Measurements from ENCODE around the gene RNF144B. TPM values are rescaled to one million over a fixed set of nuclear protein-coding genes. Genes with fewer than 3 reads are reported as not detected.

RNF144B gene
- total and polyA plus RNA-seq, 2 of the 13 experiments (the other 11 are each of a cell fraction or from before 2014, with no cell fraction given): 1.8 to 4.3 TPM

DNA sequence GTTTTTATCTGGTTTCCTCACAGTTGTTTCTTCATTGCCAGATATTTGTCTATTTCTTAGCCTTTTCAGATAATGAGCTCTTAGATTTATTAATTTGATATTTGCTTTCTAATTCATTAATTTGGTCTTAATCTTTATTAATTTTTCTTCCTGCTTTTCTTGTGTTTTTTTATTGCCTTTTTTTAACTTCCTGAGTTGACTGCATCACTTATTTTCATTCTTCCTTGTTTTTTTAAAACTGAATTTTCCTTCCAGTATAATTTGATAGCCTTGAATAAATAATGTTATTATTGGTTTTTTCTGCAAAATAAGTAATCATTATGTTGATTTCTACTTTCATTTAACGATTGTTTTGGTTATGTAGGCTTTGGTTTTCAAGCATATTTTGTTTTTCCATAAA, 91.5 kb downstream of the RNF144B start:
- ATAC-seq (no peak), DNase-seq (ENCODE audit: low spot score) (no peak), FAIRE-seq (no peak)
- POLR2A ChIA-PET: no interaction called here
- CTCF ChIA-PET (ENCODE audit: low intra/inter-chr PET ratio, low total read pairs): no interaction called here
- Histone ChIP-seq H4K20me1 (ENCODE audit: insufficient read depth, low read length) (no peaks in the 10 kb centered on the region), H3K4me3 (replicated peaks in 1 of 3; ENCODE audit: insufficient read depth in 1 of 3, low read depth in 2 of 3, low read length in 3 of 3) (no peak overlapping the region), H3K9me3 (ENCODE audit: low read length) (no peaks in the 10 kb centered on the region), H3K27me3 (ENCODE audit: control insufficient read depth in 1 of 2, insufficient read depth in 2 of 2, low read length in 2 of 2) (peaks cover 0 to 7% of the 10 kb centered on the region in 2 experiments; a peak in 1 of 5 replicates), H3K4me1 (ENCODE audit: insufficient read depth, low read length) (peaks cover 5% of the 10 kb centered on the region), H3K36me3 (replicated peaks in 1 of 2; ENCODE audit: control insufficient read depth in 1 of 2, insufficient read depth in 2 of 2, low read length in 2 of 2) (no peaks in the 10 kb centered on the region), H3K79me2 (ENCODE audit: insufficient read depth, low read length) (no peaks in the 10 kb centered on the region), H3K4me2 (ENCODE audit: low read depth, low read length) (no peak overlapping the region), H2AFZ (ENCODE audit: low read length) (no peak overlapping the region), H3K9ac (ENCODE audit: insufficient read depth, low read depth, low read length) (no peak overlapping the region), H3K27ac (ENCODE audit: extremely low read length, insufficient read depth, low read length) (no peak overlapping the region)
- BruUV-seq (replicated peaks): no TSS peak
- intact Hi-C loops (cut with micrococcal nuclease; ENCODE audit: unreplicated experiment): no loop called here
- in situ Hi-C loops (cut with HindIII; ENCODE audit: extremely low pct_ligation_motif_present, low pct_unique_long_range_greater_than_20kb): no loop called here
- TF ChIP-seq RCOR2 (CRISPR knock-in tag; IDR thresholded peaks at IDR 0.05) (no peak), ZNF468 (CRISPR knock-in tag; IDR thresholded peaks at IDR 0.05) (no peak), CHD4 (IDR thresholded peaks at IDR 0.05; ENCODE audit: borderline replicate concordance, low read length) (no peak), ZMYM3 (CRISPR knock-in tag; IDR thresholded peaks at IDR 0.05) (no peak), ZFP41 (CRISPR knock-in tag; IDR thresholded peaks at IDR 0.05; ENCODE audit: borderline replicate concordance) (no peak), SP4 (CRISPR knock-in tag; IDR thresholded peaks at IDR 0.05) (no peak)
- WGBS (ENCODE audit: low lambda C conversion rate): 1% methylated on average over 1 of the region's 1 CpG

DNA sequence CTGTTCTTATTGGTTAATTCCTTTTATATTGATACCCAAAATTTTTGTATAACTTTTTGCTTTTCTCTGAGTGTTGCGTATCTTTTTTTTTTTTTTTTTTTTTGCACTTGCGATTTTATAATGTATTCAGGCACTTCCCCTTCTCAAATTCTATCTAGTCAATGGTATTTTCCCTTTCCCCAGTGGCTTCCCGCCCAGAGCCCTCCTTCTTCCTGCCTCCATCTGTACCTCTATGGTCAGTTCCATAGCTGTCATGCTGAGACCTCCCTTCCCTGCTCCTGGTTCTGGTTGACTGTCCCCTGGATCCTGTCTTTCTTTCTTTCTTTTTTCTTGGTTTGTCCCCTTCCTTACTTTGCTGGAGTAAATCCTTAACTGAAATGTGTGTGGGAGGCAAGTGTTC, 94.7 kb downstream of the RNF144B start:
- in situ Hi-C loops (cut with HindIII; ENCODE audit: extremely low pct_ligation_motif_present, low pct_unique_long_range_greater_than_20kb) (no loop called here), intact Hi-C loops (cut with micrococcal nuclease; ENCODE audit: unreplicated experiment) (no loop called here)
- POLR2A ChIA-PET: interaction anchor here (0.7 kb wide), 1 partner anchor 460 kb away, joined by 3 read pairs; no protein-coding TSS in a partner anchor
- ATAC-seq (no peak), FAIRE-seq (no peak), DNase-seq (ENCODE audit: low spot score) (no peak)
- peaks cover 0 to 7% of the 10 kb centered on the region in 2 experiments; a peak in 1 of 5 replicates for H3K27me3 ChIP-seq (ENCODE audit: control insufficient read depth in 1 of 2, insufficient read depth in 2 of 2, low read length in 2 of 2)
- H3K79me2 ChIP-seq (ENCODE audit: insufficient read depth, low read length): no peaks in the 10 kb centered on the region
- H3K4me2 ChIP-seq (ENCODE audit: low read depth, low read length): no peak overlapping the region
- no peak overlapping the region for H2AFZ ChIP-seq (ENCODE audit: low read length)
- H3K27ac ChIP-seq (ENCODE audit: extremely low read length, insufficient read depth, low read length): no peak overlapping the region
- H3K36me3 ChIP-seq (replicated peaks in 1 of 2; ENCODE audit: control insufficient read depth in 1 of 2, insufficient read depth in 2 of 2, low read length in 2 of 2): no peaks in the 10 kb centered on the region
- H3K9me3 ChIP-seq (ENCODE audit: low read length): no peaks in the 10 kb centered on the region
- TF ChIP-seq CHCHD3 (CRISPR knock-in tag; IDR thresholded peaks at IDR 0.05) (no peak), ETV6 (CRISPR knock-in tag; conservative IDR thresholded peaks at IDR 0.05) (no peak), ZNF12 (CRISPR knock-in tag; IDR thresholded peaks at IDR 0.05) (no peak), RAD51 (IDR thresholded peaks at IDR 0.05; ENCODE audit: borderline replicate concordance) (no peak), DMAP1 (CRISPR knock-in tag; IDR thresholded peaks at IDR 0.05) (no peak)
- H4K20me1 ChIP-seq (ENCODE audit: insufficient read depth, low read length): no peaks in the 10 kb centered on the region
- no TSS peak for BruUV-seq (replicated peaks)
- CTCF ChIA-PET (ENCODE audit: low intra/inter-chr PET ratio, low total read pairs): no interaction called here
- no peaks in the 10 kb centered on the region for H3K4me1 ChIP-seq (ENCODE audit: insufficient read depth, low read length)
- WGBS (ENCODE audit: low lambda C conversion rate): 36% methylated on average over 3 of the region's 3 CpGs
- no peak overlapping the region for H3K4me3 ChIP-seq (replicated peaks in 1 of 3; ENCODE audit: insufficient read depth in 1 of 3, low read depth in 2 of 3, low read length in 3 of 3)
- H3K9ac ChIP-seq (ENCODE audit: insufficient read depth, low read depth, low read length): no peak overlapping the region
